MM.1S (cell line): ENCODE measurements around the gene LDLRAD3.

Experiments
- CTCF ChIP-seq: fragments of 300-600 bp; sonication (generic); IDR thresholded peaks from 2 replicates; pipeline ENCODE4 v1.5.1; 2016; ENCODE audit warnings: antibody characterized with exemption, low read length, mixed read lengths
- EZH2 ChIP-seq: fragments of 300-600 bp; sonication (generic); optimal IDR thresholded peaks from 2 replicates; pipeline ENCODE3; 2017; ENCODE audit warnings: low read depth, mild to moderate bottlenecking, antibody characterized with exemption, low read length, mixed read lengths
- EZH2phosphoT487 ChIP-seq: fragments of 300-600 bp; sonication (generic); IDR thresholded peaks from 2 replicates; pipeline ENCODE4 v1.6.1; 2018; ENCODE audit warnings: antibody characterized with exemption, low read length

- TF ChIP-seq CTCF, result no peak
- no peak for TF ChIP-seq EZH2
- TF ChIP-seq EZH2phosphoT487, result no peak
Measured at GRCh38 chr11:36193721-36194120, 249.9 kb downstream of the LDLRAD3 start.
